ENCODE measurements around the gene MRNIP. TPM values are rescaled to one million over a fixed set of nuclear protein-coding genes. Genes with fewer than 3 reads are reported as not detected.
A peak's percentile ranks its signal among the peaks of the same experiment; 100 is the strongest.

Gene MRNIP
- total RNA-seq, 1 experiment from 2014 or later, result 31.1 TPM

DNA sequence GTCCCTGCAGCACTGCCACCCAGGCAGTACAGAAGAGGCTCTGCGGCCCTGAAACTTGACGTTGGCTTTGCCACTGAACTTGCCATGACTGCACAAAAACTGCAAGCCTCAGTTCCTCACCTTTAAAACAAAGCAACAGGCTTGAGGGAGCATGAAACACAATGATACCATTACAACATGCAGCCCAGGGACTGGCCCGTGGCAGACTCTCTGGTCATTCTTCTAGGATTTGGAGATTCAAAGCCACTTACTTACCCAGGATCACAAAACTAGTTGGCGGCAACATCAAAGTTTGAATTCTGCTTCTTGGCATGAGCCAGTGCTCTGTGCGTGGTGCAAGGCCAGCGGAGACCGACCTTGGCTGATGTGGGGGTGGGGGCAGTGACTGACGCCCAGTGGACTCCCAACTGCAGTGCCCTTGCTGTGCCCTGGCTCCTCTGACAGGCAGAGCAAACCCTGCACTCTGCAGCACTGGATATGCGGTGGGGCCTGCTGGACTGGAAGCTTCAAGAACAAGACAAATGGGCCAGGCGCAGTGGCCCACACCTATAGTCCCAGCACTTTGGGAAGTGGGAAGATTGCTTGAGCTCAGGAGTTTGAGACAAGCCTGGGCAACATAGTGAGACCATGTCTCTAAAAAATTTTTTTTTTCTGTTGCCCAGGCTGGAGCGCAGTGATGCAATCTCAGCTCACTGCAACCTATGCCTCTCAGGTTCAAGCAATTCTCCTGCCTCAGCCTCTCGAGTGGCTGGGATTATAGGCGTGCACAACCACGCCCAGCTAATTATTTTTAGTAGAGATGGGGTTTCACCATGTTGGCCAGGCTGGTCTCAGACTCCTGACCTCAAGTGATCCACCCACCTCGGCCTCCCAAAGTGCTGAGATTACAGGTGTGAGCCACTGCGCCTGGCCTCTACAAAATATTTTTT is 19.0 kb downstream of the MRNIP start:
- Histone ChIP-seq H4K8ac (replicated peaks; ENCODE audit: insufficient read length, low read depth, low read length) (no peak overlapping the region), H3K79me2 (ENCODE audit: insufficient read depth, low read length) (no peaks in the 10 kb centered on the region), H4K91ac (ENCODE audit: insufficient read length, low read depth, low read length) (no peak overlapping the region), H2BK15ac (ENCODE audit: low read depth, low read length) (no peak overlapping the region), H2BK5ac (ENCODE audit: insufficient read length, low read length) (no peak overlapping the region), H2AFZ (ENCODE audit: low read length) (no peak overlapping the region), H3K9me3 (ENCODE audit: control insufficient read depth, low read depth, low read length) (no peaks in the 10 kb centered on the region), H3K27me3 (ENCODE audit: insufficient read depth, low read length) (no peaks in the 10 kb centered on the region), H3K18ac (ENCODE audit: insufficient read length, low read depth, low read length) (no peak overlapping the region), H2BK120ac (ENCODE audit: low read depth, low read length, poor library complexity, severe bottlenecking) (no peak overlapping the region), H3K27ac (ENCODE audit: insufficient read length, low read depth, low read length) (no peak overlapping the region), H4K20me1 (ENCODE audit: control insufficient read depth, insufficient read depth, insufficient read length) (no peaks in the 10 kb centered on the region), H3K4ac (ENCODE audit: low read depth, low read length) (no peak overlapping the region), H3K23me2 (ENCODE audit: insufficient read length, low read depth, low read length, poor library complexity, severe bottlenecking) (no peaks in the 10 kb centered on the region), H3K56ac (ENCODE audit: insufficient read length, low read depth, low read length) (no peak overlapping the region), H3K14ac (ENCODE audit: insufficient read depth, low read length) (no peak overlapping the region), H3T11ph (ENCODE audit: low read length) (no peak overlapping the region), H2AK5ac (ENCODE audit: insufficient read length, low read length) (no peak overlapping the region), H2BK12ac (ENCODE audit: insufficient read length, low read depth, low read length) (no peak overlapping the region), H3K4me2 (ENCODE audit: insufficient read depth, insufficient read length, low read length) (no peak overlapping the region), H4K5ac (ENCODE audit: insufficient read length, low read depth, low read length) (no peak overlapping the region), H3K23ac (ENCODE audit: insufficient read length, low read depth, low read length) (no peak overlapping the region), H3K4me1 (ENCODE audit: insufficient read depth, low read length) (no peaks in the 10 kb centered on the region), H2BK20ac (ENCODE audit: low read depth, low read length, poor library complexity, severe bottlenecking) (no peak overlapping the region), H3K9ac (ENCODE audit: extremely low read depth, insufficient read length, low read length) (no peak overlapping the region), H3K79me1 (ENCODE audit: insufficient read depth, low read depth, low read length, poor library complexity, severe bottlenecking) (no peaks in the 10 kb centered on the region)
- no peaks in the 10 kb centered on the region for H3K4me1 Mint-ChIP-seq
- no peak overlapping the region for H3K4me3 Mint-ChIP-seq
- peak overlapping the region; percentile 70 to 94 (median 85); a peak in 5 of 7 replicates for H3K27ac Mint-ChIP-seq
- WGBS (ENCODE audit: extremely low coverage, insufficient read length, low lambda C conversion rate), result no CpG with 5 or more reads among the region's 16 CpGs
- TF ChIP-seq, protein P1, sequence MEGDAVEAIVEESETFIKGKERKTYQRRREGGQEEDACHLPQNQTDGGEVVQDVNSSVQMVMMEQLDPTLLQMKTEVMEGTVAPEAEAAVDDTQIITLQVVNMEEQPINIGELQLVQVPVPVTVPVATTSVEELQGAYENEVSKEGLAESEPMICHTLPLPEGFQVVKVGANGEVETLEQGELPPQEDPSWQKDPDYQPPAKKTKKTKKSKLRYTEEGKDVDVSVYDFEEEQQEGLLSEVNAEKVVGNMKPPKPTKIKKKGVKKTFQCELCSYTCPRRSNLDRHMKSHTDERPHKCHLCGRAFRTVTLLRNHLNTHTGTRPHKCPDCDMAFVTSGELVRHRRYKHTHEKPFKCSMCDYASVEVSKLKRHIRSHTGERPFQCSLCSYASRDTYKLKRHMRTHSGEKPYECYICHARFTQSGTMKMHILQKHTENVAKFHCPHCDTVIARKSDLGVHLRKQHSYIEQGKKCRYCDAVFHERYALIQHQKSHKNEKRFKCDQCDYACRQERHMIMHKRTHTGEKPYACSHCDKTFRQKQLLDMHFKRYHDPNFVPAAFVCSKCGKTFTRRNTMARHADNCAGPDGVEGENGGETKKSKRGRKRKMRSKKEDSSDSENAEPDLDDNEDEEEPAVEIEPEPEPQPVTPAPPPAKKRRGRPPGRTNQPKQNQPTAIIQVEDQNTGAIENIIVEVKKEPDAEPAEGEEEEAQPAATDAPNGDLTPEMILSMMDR (conservative IDR thresholded peaks at IDR 0.05), result no peak
- DNase-seq, result no peak
- no peaks in the 10 kb centered on the region; the same call in 1 of the 2 replicates for H3K27me3 Mint-ChIP-seq (ENCODE audit: low read depth)
- peaks cover 12 to 17% of the 10 kb centered on the region in 2 experiments; a peak in 4 of 5 replicates for H3K9me3 Mint-ChIP-seq
- peaks cover 53 to 82% (median 82%) of the 10 kb centered on the region in 3 experiments for H3K36me3 Mint-ChIP-seq (ENCODE audit: insufficient read depth in 1 of 3, low read depth in 3 of 3)

Data from H9 (cell line).